HepG2 (cell line): ENCODE measurements around the gene EPS8. TPM values are rescaled to one million over a fixed set of nuclear protein-coding genes. Genes with fewer than 3 reads are reported as not detected.

Experiments
- ATF2 ChIP-seq: sonication (generic); formaldehyde crosslinking; IDR thresholded peaks from 2 replicates; pipeline ENCODE4 v1.4.0; 2020; ENCODE audit warnings: missing genetic modification reagents
- BHLHE40 ChIP-seq: IDR thresholded peaks from 2 replicates; pipeline ENCODE4 v1.6.1; 2011; ENCODE audit warnings: low read length, improper control_type of control experiment
- CEBPG ChIP-seq: IDR thresholded peaks from 2 replicates; pipeline ENCODE4 v1.6.1; 2016
- ETV5 ChIP-seq: IDR thresholded peaks from 2 replicates; pipeline ENCODE4 v1.6.1; 2018; ENCODE audit warnings: missing biosample characterization, missing genetic modification reagents, inconsistent platforms, borderline replicate concordance
- GATAD2A ChIP-seq: IDR thresholded peaks from 2 replicates; pipeline ENCODE4 v1.6.1; 2016
- HNF4G ChIP-seq, 2 experiments: sonication (generic) in 1 of 2; formaldehyde crosslinking in 1 of 2; IDR thresholded peaks; 2 replicates each; pipeline versions ENCODE4 v1.4.0 to v1.6.1; 2011 to 2020; ENCODE audit warnings: borderline replicate concordance in 2 of 2, low read depth in 2 of 2, mild to moderate bottlenecking in 2 of 2, low read length in 1 of 2, missing genetic modification reagents in 1 of 2, moderate library complexity in 1 of 2
- HOXA3 ChIP-seq: sonication (generic); formaldehyde crosslinking; IDR thresholded peaks from 2 replicates; pipeline ENCODE4 v1.5.0; 2020; ENCODE audit warnings: missing genetic modification reagents
- HOXA5 ChIP-seq: sonication (generic); formaldehyde crosslinking; IDR thresholded peaks from 2 replicates; pipeline ENCODE4 v1.4.0; 2020; ENCODE audit warnings: missing genetic modification reagents
- HOXA7 ChIP-seq: sonication (generic); formaldehyde crosslinking; IDR thresholded peaks from 2 replicates; pipeline ENCODE4 v1.8.1; 2022; ENCODE audit warnings: mild to moderate bottlenecking, missing genetic modification reagents, moderate library complexity
- ISL2 ChIP-seq: sonication (generic); formaldehyde crosslinking; IDR thresholded peaks from 2 replicates; pipeline ENCODE4 v1.5.0; 2020; ENCODE audit warnings: missing genetic modification reagents
- NR2F6 ChIP-seq, 2 experiments: IDR thresholded peaks; 2 replicates each; pipeline ENCODE4 v1.6.1; 2016; ENCODE audit warnings: antibody characterized with exemption in 1 of 2, mild to moderate bottlenecking in 1 of 2
- SAP130 ChIP-seq: IDR thresholded peaks from 2 replicates; pipeline ENCODE4 v1.6.1; 2016; ENCODE audit warnings: low read depth
- SATB2 ChIP-seq: sonication (generic); formaldehyde crosslinking; IDR thresholded peaks from 2 replicates; pipeline ENCODE4 v1.5.0; 2020; ENCODE audit warnings: missing genetic modification reagents
- SOX5 ChIP-seq: IDR thresholded peaks from 2 replicates; pipeline ENCODE4 v1.6.1; 2016; ENCODE audit warnings: borderline replicate concordance
- SOX6 ChIP-seq, 2 experiments: fragments of 450-650 bp in 1 of 2; sonication (generic) in 1 of 2; formaldehyde crosslinking in 1 of 2; IDR thresholded peaks; 2 replicates each; pipeline versions ENCODE4 v1.4.0 to v1.6.1; 2017 to 2020; ENCODE audit warnings: antibody characterized with exemption in 1 of 2, mild to moderate bottlenecking in 1 of 2, missing genetic modification reagents in 1 of 2
- TARDBP ChIP-seq: sonication (generic); formaldehyde crosslinking; IDR thresholded peaks from 2 replicates; pipeline ENCODE4 v1.8.0; 2022; ENCODE audit warnings: mild to moderate bottlenecking, missing genetic modification reagents
- TBX3 ChIP-seq: fragments of 450-650 bp; IDR thresholded peaks from 2 replicates; pipeline ENCODE4 v1.6.1; 2017; ENCODE audit warnings: antibody characterized with exemption, mild to moderate bottlenecking, inconsistent platforms, borderline replicate concordance
- TFE3 ChIP-seq: IDR thresholded peaks from 2 replicates; pipeline ENCODE4 v1.6.1; 2016
- THRA ChIP-seq: sonication (generic); formaldehyde crosslinking; IDR thresholded peaks from 2 replicates; pipeline ENCODE4 v1.4.0; 2020; ENCODE audit warnings: missing genetic modification reagents, borderline replicate concordance
- ZNF264 ChIP-seq: sonication (generic); formaldehyde crosslinking; IDR thresholded peaks from 2 replicates; pipeline ENCODE4 v1.4.0; 2020; ENCODE audit warnings: missing genetic modification reagents
- ZNF30 ChIP-seq: sonication (generic); formaldehyde crosslinking; IDR thresholded peaks from 2 replicates; pipeline ENCODE4 v1.5.0; 2020; ENCODE audit warnings: mild to moderate bottlenecking, missing genetic modification reagents
- ZNF432 ChIP-seq: sonication (generic); formaldehyde crosslinking; IDR thresholded peaks from 2 replicates; pipeline ENCODE4 v1.5.0; 2020; ENCODE audit warnings: missing genetic modification reagents, mild to moderate bottlenecking, borderline replicate concordance
- ZNF451 ChIP-seq: sonication (generic); formaldehyde crosslinking; IDR thresholded peaks from 2 replicates; pipeline ENCODE4 v1.5.0; 2020; ENCODE audit warnings: mild to moderate bottlenecking, missing genetic modification reagents
- ZNF614 ChIP-seq: IDR thresholded peaks from 2 replicates; pipeline ENCODE4 v1.6.1; 2018; ENCODE audit warnings: missing biosample characterization, missing genetic modification reagents, inconsistent platforms, borderline replicate concordance
- ZSCAN5A ChIP-seq: sonication (generic); formaldehyde crosslinking; IDR thresholded peaks from 2 replicates; pipeline ENCODE4 v1.8.0; 2022; ENCODE audit warnings: mild to moderate bottlenecking, missing genetic modification reagents, borderline replicate concordance
- polyA plus RNA-seq, 8 experiments: library from polyadenylated mRNA; depleted of rRNA in 3 of 8; stranded (reverse) in 7 of 8; unstranded in 1 of 8; fragments of >200 nt; fragmentation: Illumina TruSeq in 4 of 8; extraction: Trizol in 4 of 8; gene quantifications; 2 replicates each; pipeline versions ENCODE4 v1.2.1 to v1.2.3, GENCODE V29; 2011 to 2016; ENCODE audit warnings: low read depth in 4 of 8, missing spikeins in 1 of 8, mixed read lengths in 1 of 8; ENCODE audit not compliant: insufficient read depth in 1 of 8
- total RNA-seq, 5 experiments: library from RNA; depleted of rRNA; stranded (reverse); fragments of >200 nt; fragmentation: Illumina TruSeq; extraction: Trizol; gene quantifications; 2 replicates each; pipeline ENCODE4 v1.2.3, GENCODE V29; 2016; ENCODE audit warnings: low read depth in 1 of 5

EPS8 gene
- total and polyA plus RNA-seq, 2 of the 13 experiments (the other 11 are each of a cell fraction or from before 2014, with no cell fraction given), result 37.1 to 43.4 TPM

GRCh38 chr12:15823360-15824128 is 34.4 kb upstream of the EPS8 start (continued):
- TF ChIP-seq ATF2 (CRISPR knock-in tag), result peak; percentile 76
- peak; percentile 50; the same call in 1 of the 2 replicates for TF ChIP-seq TBX3
- peak; percentile 72; the same call in 1 of the 2 replicates for TF ChIP-seq ZNF264
- TF ChIP-seq THRA (CRISPR knock-in tag), result peak; percentile 68
- TF ChIP-seq CEBPG (CRISPR knock-in tag), result peak; percentile 92
- TF ChIP-seq ZNF451 (CRISPR knock-in tag), result no peak
- peak; percentile 99 for TF ChIP-seq GATAD2A (CRISPR knock-in tag)
- peak; percentile 96 for TF ChIP-seq SOX5 (CRISPR knock-in tag)
- peak; percentile 82 for TF ChIP-seq NR2F6 (IDR thresholded peaks at IDR 0.05)
- TF ChIP-seq NR2F6 (CRISPR knock-in tag; IDR thresholded peaks at IDR 0.05), result peak; percentile 81
- peak; percentile 89; the same call in 1 of the 2 replicates for TF ChIP-seq ETV5 (CRISPR knock-in tag)
- peak; percentile 53; the same call in 1 of the 2 replicates for TF ChIP-seq ZSCAN5A (CRISPR knock-in tag)
- TF ChIP-seq ZNF614 (CRISPR knock-in tag), result peak; percentile 70; the same call in 1 of the 2 replicates
- TF ChIP-seq BHLHE40, result peak; percentile 72
- no peak for TF ChIP-seq ZNF30 (CRISPR knock-in tag)
- TF ChIP-seq HOXA7 (CRISPR knock-in tag), result no peak
- TF ChIP-seq ZNF432, result no peak
- TF ChIP-seq SAP130, result peak; percentile 73
- peak; percentile 49; the same call in 1 of the 2 replicates for TF ChIP-seq HOXA3 (CRISPR knock-in tag)
- no peak for TF ChIP-seq SOX6 (IDR thresholded peaks at IDR 0.05)
- peak; percentile 98 for TF ChIP-seq SOX6 (CRISPR knock-in tag; IDR thresholded peaks at IDR 0.05)
- 0 out of 2 replicates have a peak, but pooled peaks have one; percentile 52 for TF ChIP-seq SATB2
- TF ChIP-seq TARDBP (CRISPR knock-in tag), result peak; percentile 76; the same call in 1 of the 2 replicates
- peak; percentile 99 for TF ChIP-seq TFE3 (CRISPR knock-in tag)
- TF ChIP-seq ISL2 (CRISPR knock-in tag), result peak; percentile 93
- TF ChIP-seq HOXA5 (CRISPR knock-in tag), result peak; percentile 70
- TF ChIP-seq HNF4G (IDR thresholded peaks at IDR 0.05; ENCODE audit: borderline replicate concordance, low read depth, low read length), result 0 out of 2 replicates have a peak, but pooled peaks have one; percentile 38
- TF ChIP-seq HNF4G (CRISPR knock-in tag; IDR thresholded peaks at IDR 0.05; ENCODE audit: borderline replicate concordance, low read depth), result no peak
